HCT116 (cell line): ENCODE data around the gene TMEM135. TPM values are rescaled to one million over a fixed set of nuclear protein-coding genes. Genes with fewer than 3 reads are reported as not detected.

ENCODE experiments used
- ATAC-seq: fragments of 200-7000 bp; cut with Tn5 transposase; 2 replicates; pipeline ENCODE4 v1.9.1; 2020; ENCODE audit warnings: mild to moderate bottlenecking, moderate library complexity
- BruUV-seq: library from RNA; stranded (reverse); fragments of 400-500 nt; replicated peaks from 2 replicates; lab custom pipeline; 2021; lab: Mats Ljungman, UMichigan
- CTCF ChIA-PET: fragments of 300-600 bp; sonication (Branson Sonifier 250); formaldehyde crosslinking; loops from one replicate; lab custom pipeline; 2021; ENCODE audit warnings: antibody characterized with exemption; lab: Charles Lee
- POLR2A ChIA-PET: fragments of 300-600, 350-600 bp; sonication (Branson Sonifier 250); formaldehyde crosslinking; loops from one replicate; lab custom pipeline; 2021; ENCODE audit warnings: antibody characterized with exemption; lab: Charles Lee
- RAD21 ChIA-PET, 2 experiments: fragments of 300-600 bp; sonication (Branson Sonifier 250); formaldehyde crosslinking; loops; one replicate each; lab custom pipeline; 2023; ENCODE audit warnings: low total read pairs in 2 of 2; ENCODE audit not compliant: uncharacterized antibody in 2 of 2, unreplicated experiment in 2 of 2, low non-redundant PET in 1 of 2; lab: Charles Lee
- DNase-seq: peaks from one replicate; pipeline ENCODE4 v3.0.0-alpha.2; 2010; ENCODE audit warnings: low read depth, low spot score
- H2AFZ ChIP-seq: fragments of 200-600 bp; shearing (Covaris generic), sonication (generic); 2 replicates; pipeline ENCODE4 v1.6.1; 2017; ENCODE audit warnings: low read depth, mixed run types, mixed read lengths, antibody characterized with exemption, low read length; ENCODE audit not compliant: poor library complexity, severe bottlenecking
- H3K27ac ChIP-seq: 2 replicates; pipeline ENCODE4 v1.5.1; 2012; ENCODE audit warnings: low read depth, low read length
- H3K27me3 ChIP-seq: fragments of 200-600 bp; sonication (generic); 2 replicates; pipeline ENCODE4 v1.6.1; 2016; ENCODE audit warnings: mixed run types, low read length, mixed read lengths; ENCODE audit not compliant: insufficient read depth
- H3K36me3 ChIP-seq, 2 experiments: fragments of 200-500 bp in 1 of 2; fragments of 200-600 bp in 1 of 2; sonication (Bioruptor generic) in 1 of 2; sonication (generic) in 1 of 2; 2 replicates each; pipeline versions ENCODE4 v1.5.1 to v1.6.1; 2014 to 2016; ENCODE audit warnings: low read length in 2 of 2, inconsistent platforms in 1 of 2, mixed read lengths in 1 of 2, mixed run types in 1 of 2; ENCODE audit not compliant: insufficient read depth in 2 of 2, control insufficient read depth in 1 of 2
- H3K4me1 ChIP-seq, 2 experiments: fragments of 200-600 bp in 1 of 2; sonication (generic) in 1 of 2; 2 replicates each; pipeline versions ENCODE4 v1.5.1 to v1.6.1; 2012 to 2017; ENCODE audit warnings: low read length in 2 of 2, inconsistent platforms in 1 of 2, mild to moderate bottlenecking in 1 of 2, mixed read lengths in 1 of 2, mixed run types in 1 of 2, moderate library complexity in 1 of 2; ENCODE audit not compliant: insufficient read depth in 2 of 2, control insufficient read depth in 1 of 2
- H3K4me2 ChIP-seq: fragments of 200-600 bp; sonication (generic); 2 replicates; pipeline ENCODE4 v1.6.1; 2017; ENCODE audit warnings: mixed run types, low read length, mixed read lengths
- H3K4me3 ChIP-seq, 2 experiments: fragments of 200-600 bp in 1 of 2; sonication (generic) in 1 of 2; replicated peaks in 1 of 2; 2 replicates each; pipeline ENCODE4 v1.5.1; 2011 to 2016; ENCODE audit warnings: low read length in 2 of 2, control low read depth in 1 of 2, low read depth in 1 of 2, mild to moderate bottlenecking in 1 of 2, mixed read lengths in 1 of 2, mixed run types in 1 of 2
- H3K79me2 ChIP-seq: fragments of 200-600 bp; sonication (generic); 2 replicates; pipeline ENCODE4 v1.6.1; 2017; ENCODE audit warnings: mild to moderate bottlenecking, mixed run types, low read length, moderate library complexity, mixed read lengths; ENCODE audit not compliant: insufficient read depth
- H3K9ac ChIP-seq: fragments of 200-600 bp; sonication (generic); 2 replicates; pipeline ENCODE4 v1.6.1; 2016; ENCODE audit warnings: low read length, mixed read lengths
- H3K9me2 ChIP-seq: fragments of 200-600 bp; sonication (generic), shearing (Covaris generic); 2 replicates; pipeline ENCODE4 v1.6.1; 2017; ENCODE audit warnings: mixed run types, mild to moderate bottlenecking, moderate library complexity; ENCODE audit not compliant: insufficient read depth
- H3K9me3 ChIP-seq, 2 experiments: fragments of 200-500 bp in 1 of 2; fragments of 200-600 bp in 1 of 2; sonication (Bioruptor generic) in 1 of 2; sonication (generic) in 1 of 2; 2 replicates each; pipeline ENCODE4 v1.6.1; 2014 to 2017; ENCODE audit warnings: low read length in 2 of 2, mixed read lengths in 2 of 2, inconsistent platforms in 1 of 2, low read depth in 1 of 2, mild to moderate bottlenecking in 1 of 2, mixed run types in 1 of 2, moderate library complexity in 1 of 2; ENCODE audit not compliant: control insufficient read depth in 1 of 2, insufficient read depth in 1 of 2
- H4K20me1 ChIP-seq: fragments of 200-600 bp; sonication (generic), shearing (Covaris generic); 2 replicates; pipeline ENCODE4 v1.6.1; 2017; ENCODE audit warnings: mixed run types, mild to moderate bottlenecking, moderate library complexity; ENCODE audit not compliant: insufficient read depth
- CBX3 ChIP-seq: IDR thresholded peaks from 2 replicates; pipeline ENCODE4 v1.6.1; 2012; ENCODE audit warnings: low read depth
- CEBPB ChIP-seq: IDR thresholded peaks from 2 replicates; pipeline ENCODE4 v1.6.1; 2012; ENCODE audit warnings: low read depth
- EGR1 ChIP-seq: IDR thresholded peaks from 2 replicates; pipeline ENCODE4 v1.6.1; 2012; ENCODE audit warnings: low read depth
- EZH2 ChIP-seq: fragments of 200-600 bp; sonication (generic); IDR thresholded peaks from 2 replicates; pipeline ENCODE4 v1.6.1; 2017; ENCODE audit warnings: antibody characterized with exemption, mixed run types
- EZH2phosphoT487 ChIP-seq: fragments of 200-600 bp; IDR thresholded peaks from 2 replicates; pipeline ENCODE4 v1.6.1; 2018; ENCODE audit warnings: antibody characterized with exemption, borderline replicate concordance
- FOSL1 ChIP-seq: IDR thresholded peaks from 2 replicates; pipeline ENCODE4 v1.6.1; 2012; ENCODE audit warnings: low read depth
- JUND ChIP-seq: IDR thresholded peaks from 2 replicates; pipeline ENCODE4 v1.6.1; 2012
- POLR2A ChIP-seq: IDR thresholded peaks from 2 replicates; pipeline ENCODE4 v1.7.0; 2011; ENCODE audit warnings: borderline replicate concordance; ENCODE audit not compliant: insufficient read depth, insufficient read length; ENCODE audit errors: extremely low read depth
- POLR2AphosphoS5 ChIP-seq: IDR thresholded peaks from 2 replicates; pipeline ENCODE4 v1.6.1; 2011; ENCODE audit warnings: mild to moderate bottlenecking, low read depth, low read length, moderate library complexity
- RAD21 ChIP-seq: IDR thresholded peaks from 2 replicates; pipeline ENCODE4 v1.6.1; 2012; ENCODE audit warnings: low read depth, mild to moderate bottlenecking
- SP1 ChIP-seq: IDR thresholded peaks from 2 replicates; pipeline ENCODE4 v1.6.1; 2012; ENCODE audit warnings: low read depth
- SRF ChIP-seq: IDR thresholded peaks from 2 replicates; pipeline ENCODE4 v1.6.1; 2012; ENCODE audit warnings: low read depth
- YY1 ChIP-seq: IDR thresholded peaks from 2 replicates; pipeline ENCODE4 v1.6.1; 2011; ENCODE audit warnings: low read length, low read depth, moderate library complexity, mild to moderate bottlenecking; ENCODE audit not compliant: insufficient replicate concordance; ENCODE audit errors: extremely low read depth
- ZFX ChIP-seq: fragments of 450-650 bp; IDR thresholded peaks from 2 replicates; pipeline ENCODE4 v1.6.1; 2017
- ZNF274 ChIP-seq: fragments of 200-500 bp; sonication (Bioruptor generic); IDR thresholded peaks from 2 replicates; pipeline ENCODE4 v1.6.1; 2014; ENCODE audit warnings: mild to moderate bottlenecking, low read depth, low read length, inconsistent platforms
- intact Hi-C: fragments of 100-400 bp; cut with micrococcal nuclease; formaldehyde crosslinking; loops from 2 replicates; pipeline ENCODE4 v1.10.0; 2022
- total RNA-seq: library from RNA; stranded (reverse); gene quantifications from one replicate; pipeline ENCODE4 v1.2.1, GENCODE V29; 2021; ENCODE audit not compliant: unreplicated experiment
- TF ChIP-seq, protein P1 (sequence below): IDR thresholded peaks from 2 replicates; pipeline ENCODE4 v1.6.1; 2012; ENCODE audit warnings: low read depth
- TF ChIP-seq, protein P2 (sequence below): IDR thresholded peaks from 2 replicates; pipeline ENCODE4 v1.6.1; 2011; ENCODE audit warnings: mild to moderate bottlenecking, low read length, moderate library complexity; ENCODE audit not compliant: insufficient replicate concordance; ENCODE audit errors: extremely low read depth
- TF ChIP-seq, protein P3 (sequence below), 3 experiments: fragments of 200-600 bp in 1 of 3; sonication (generic) in 1 of 3; IDR thresholded peaks in 2 of 3; conservative IDR thresholded peaks in 1 of 3; 2 replicates each; pipeline ENCODE4 v1.5.1; 2012 to 2017; ENCODE audit warnings: low read depth in 2 of 3, low read length in 2 of 3, antibody characterized with exemption in 1 of 3, borderline replicate concordance in 1 of 3, control low read depth in 1 of 3, mild to moderate bottlenecking in 1 of 3, mixed read lengths in 1 of 3, mixed run types in 1 of 3, moderate library complexity in 1 of 3; ENCODE audit not compliant: insufficient read depth in 1 of 3
- TF ChIP-seq, protein P4 (sequence below): IDR thresholded peaks from 2 replicates; pipeline ENCODE4 v1.6.1; 2012

TMEM135 gene
- total RNA-seq, 1 experiment from 2014 or later = 50.6 TPM

DNA sequence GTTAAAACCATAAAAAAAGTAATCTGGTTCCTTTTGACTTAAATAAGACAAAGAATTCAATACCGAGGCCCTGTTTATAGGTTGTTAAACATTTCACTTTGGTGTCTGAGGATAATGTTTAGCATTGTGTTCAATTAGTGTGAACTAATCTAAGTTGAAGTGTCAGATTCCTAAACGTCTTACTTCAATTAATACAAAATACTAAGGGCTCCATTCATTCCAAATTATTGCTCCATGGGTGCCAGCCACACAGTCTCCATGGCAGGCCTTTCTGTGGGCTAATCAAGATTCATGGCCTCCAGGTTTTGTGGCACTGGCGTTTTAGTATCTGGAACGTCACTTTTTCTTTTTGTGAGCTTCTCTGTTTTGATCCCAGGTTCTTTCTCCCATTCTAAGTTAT lies 89.4 kb downstream of the TMEM135 start:
- intact Hi-C loops = no loop called here
- Histone ChIP-seq H3K4me2 (no peak overlapping the region), H3K79me2 (0 out of 2 replicates have a peak, but pooled peaks cover 3% of the 10 kb centered on the region), H4K20me1 (no peaks in the 10 kb centered on the region), H3K9me3 (no peaks in the 10 kb centered on the region), H3K4me1 (no peaks in the 10 kb centered on the region), H3K9ac (no peak overlapping the region), H3K9me2 (no peaks in the 10 kb centered on the region), H3K27ac (no peak overlapping the region)
- RAD21 ChIA-PET = no interaction called here
- no peak for TF ChIP-seq JUND
- TF ChIP-seq RAD21 = no peak
- TF ChIP-seq ZFX = no peak
- no peak for TF ChIP-seq SRF
- no peak for TF ChIP-seq POLR2A
- TF ChIP-seq, protein P1, sequence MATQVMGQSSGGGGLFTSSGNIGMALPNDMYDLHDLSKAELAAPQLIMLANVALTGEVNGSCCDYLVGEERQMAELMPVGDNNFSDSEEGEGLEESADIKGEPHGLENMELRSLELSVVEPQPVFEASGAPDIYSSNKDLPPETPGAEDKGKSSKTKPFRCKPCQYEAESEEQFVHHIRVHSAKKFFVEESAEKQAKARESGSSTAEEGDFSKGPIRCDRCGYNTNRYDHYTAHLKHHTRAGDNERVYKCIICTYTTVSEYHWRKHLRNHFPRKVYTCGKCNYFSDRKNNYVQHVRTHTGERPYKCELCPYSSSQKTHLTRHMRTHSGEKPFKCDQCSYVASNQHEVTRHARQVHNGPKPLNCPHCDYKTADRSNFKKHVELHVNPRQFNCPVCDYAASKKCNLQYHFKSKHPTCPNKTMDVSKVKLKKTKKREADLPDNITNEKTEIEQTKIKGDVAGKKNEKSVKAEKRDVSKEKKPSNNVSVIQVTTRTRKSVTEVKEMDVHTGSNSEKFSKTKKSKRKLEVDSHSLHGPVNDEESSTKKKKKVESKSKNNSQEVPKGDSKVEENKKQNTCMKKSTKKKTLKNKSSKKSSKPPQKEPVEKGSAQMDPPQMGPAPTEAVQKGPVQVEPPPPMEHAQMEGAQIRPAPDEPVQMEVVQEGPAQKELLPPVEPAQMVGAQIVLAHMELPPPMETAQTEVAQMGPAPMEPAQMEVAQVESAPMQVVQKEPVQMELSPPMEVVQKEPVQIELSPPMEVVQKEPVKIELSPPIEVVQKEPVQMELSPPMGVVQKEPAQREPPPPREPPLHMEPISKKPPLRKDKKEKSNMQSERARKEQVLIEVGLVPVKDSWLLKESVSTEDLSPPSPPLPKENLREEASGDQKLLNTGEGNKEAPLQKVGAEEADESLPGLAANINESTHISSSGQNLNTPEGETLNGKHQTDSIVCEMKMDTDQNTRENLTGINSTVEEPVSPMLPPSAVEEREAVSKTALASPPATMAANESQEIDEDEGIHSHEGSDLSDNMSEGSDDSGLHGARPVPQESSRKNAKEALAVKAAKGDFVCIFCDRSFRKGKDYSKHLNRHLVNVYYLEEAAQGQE = no peak
- TF ChIP-seq, protein P2, sequence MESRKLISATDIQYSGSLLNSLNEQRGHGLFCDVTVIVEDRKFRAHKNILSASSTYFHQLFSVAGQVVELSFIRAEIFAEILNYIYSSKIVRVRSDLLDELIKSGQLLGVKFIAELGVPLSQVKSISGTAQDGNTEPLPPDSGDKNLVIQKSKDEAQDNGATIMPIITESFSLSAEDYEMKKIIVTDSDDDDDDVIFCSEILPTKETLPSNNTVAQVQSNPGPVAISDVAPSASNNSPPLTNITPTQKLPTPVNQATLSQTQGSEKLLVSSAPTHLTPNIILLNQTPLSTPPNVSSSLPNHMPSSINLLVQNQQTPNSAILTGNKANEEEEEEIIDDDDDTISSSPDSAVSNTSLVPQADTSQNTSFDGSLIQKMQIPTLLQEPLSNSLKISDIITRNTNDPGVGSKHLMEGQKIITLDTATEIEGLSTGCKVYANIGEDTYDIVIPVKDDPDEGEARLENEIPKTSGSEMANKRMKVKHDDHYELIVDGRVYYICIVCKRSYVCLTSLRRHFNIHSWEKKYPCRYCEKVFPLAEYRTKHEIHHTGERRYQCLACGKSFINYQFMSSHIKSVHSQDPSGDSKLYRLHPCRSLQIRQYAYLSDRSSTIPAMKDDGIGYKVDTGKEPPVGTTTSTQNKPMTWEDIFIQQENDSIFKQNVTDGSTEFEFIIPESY = no peak
- no peak for TF ChIP-seq ZNF274
- TF ChIP-seq POLR2AphosphoS5 = no peak
- no peak for TF ChIP-seq CEBPB
- no peak for TF ChIP-seq YY1
- no peak for TF ChIP-seq CBX3
- no peak for TF ChIP-seq FOSL1
- TF ChIP-seq EGR1 = no peak
- TF ChIP-seq EZH2phosphoT487 = no peak
- TF ChIP-seq, protein P3, sequence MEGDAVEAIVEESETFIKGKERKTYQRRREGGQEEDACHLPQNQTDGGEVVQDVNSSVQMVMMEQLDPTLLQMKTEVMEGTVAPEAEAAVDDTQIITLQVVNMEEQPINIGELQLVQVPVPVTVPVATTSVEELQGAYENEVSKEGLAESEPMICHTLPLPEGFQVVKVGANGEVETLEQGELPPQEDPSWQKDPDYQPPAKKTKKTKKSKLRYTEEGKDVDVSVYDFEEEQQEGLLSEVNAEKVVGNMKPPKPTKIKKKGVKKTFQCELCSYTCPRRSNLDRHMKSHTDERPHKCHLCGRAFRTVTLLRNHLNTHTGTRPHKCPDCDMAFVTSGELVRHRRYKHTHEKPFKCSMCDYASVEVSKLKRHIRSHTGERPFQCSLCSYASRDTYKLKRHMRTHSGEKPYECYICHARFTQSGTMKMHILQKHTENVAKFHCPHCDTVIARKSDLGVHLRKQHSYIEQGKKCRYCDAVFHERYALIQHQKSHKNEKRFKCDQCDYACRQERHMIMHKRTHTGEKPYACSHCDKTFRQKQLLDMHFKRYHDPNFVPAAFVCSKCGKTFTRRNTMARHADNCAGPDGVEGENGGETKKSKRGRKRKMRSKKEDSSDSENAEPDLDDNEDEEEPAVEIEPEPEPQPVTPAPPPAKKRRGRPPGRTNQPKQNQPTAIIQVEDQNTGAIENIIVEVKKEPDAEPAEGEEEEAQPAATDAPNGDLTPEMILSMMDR (IDR thresholded peaks at IDR 0.05 in 2 of 3, conservative IDR thresholded peaks at IDR 0.05 in 1 of 3; ENCODE audit: borderline replicate concordance in 1 of 3, insufficient read depth in 1 of 3, low read depth in 2 of 3, low read length in 2 of 3) = no peak
- no peak for TF ChIP-seq SP1
- no peak for TF ChIP-seq EZH2
- TF ChIP-seq, protein P4, sequence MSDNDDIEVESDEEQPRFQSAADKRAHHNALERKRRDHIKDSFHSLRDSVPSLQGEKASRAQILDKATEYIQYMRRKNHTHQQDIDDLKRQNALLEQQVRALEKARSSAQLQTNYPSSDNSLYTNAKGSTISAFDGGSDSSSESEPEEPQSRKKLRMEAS = no peak
- TF ChIP-seq, all 23 proteins: peak for 0
- no peaks in the 10 kb centered on the region for H3K36me3 ChIP-seq
- no TSS peak for BruUV-seq
- ATAC-seq (no peak), DNase-seq (no peak)
- ChIA-PET POLR2A (no interaction called here), CTCF (no interaction called here)
- no peak overlapping the region for H3K4me3 ChIP-seq
- no peak overlapping the region for H2AFZ ChIP-seq
- H3K27me3 ChIP-seq = no peaks in the 10 kb centered on the region
